Posterior cingulate gyrus (tissue), 11 donors: Measurements from ENCODE around the gene BAK1.
"Not testable (repeated sequence)": the region's sequence is repeated elsewhere in the genome, so short reads cannot be mapped to it uniquely, and the experiment has no call there.

Experiments used
- DNase-seq, 10 donors: peaks; one replicate each; pipeline versions ENCODE4 v3.0.0 to v3.0.0-alpha.2; 2020 to 2021; ENCODE audit warnings: mixed read lengths in 3 of 10
- intact Hi-C: fragments of 100-400 bp; cut with DNase I; formaldehyde crosslinking; loops from one replicate; pipeline ENCODE4 v1.15.1; 2023

The BAK1 gene

GRCh38 chr6:33609528-33609927 lies 29.5 kb upstream of the BAK1 start:
- intact Hi-C loops, result no loop called here
- DNase-seq, result no peak

GRCh38 chr6:33609019-33609418 lies 28.9 kb upstream of the BAK1 start:
- no peak for DNase-seq
- intact Hi-C loops, result no loop called here

GRCh38 chr6:33607784-33608161 lies 27.7 kb upstream of the BAK1 start:
- intact Hi-C loops, result no loop called here
- no peak for DNase-seq

GRCh38 chr6:33607126-33607783 lies 27.2 kb upstream of the BAK1 start:
- DNase-seq, result no peak
- intact Hi-C loops, result no loop called here

GRCh38 chr6:33606642-33607041 lies 26.6 kb upstream of the BAK1 start:
- DNase-seq, result no peak
- intact Hi-C loops, result no loop called here

GRCh38 chr6:33604941-33605854 lies 25.1 kb upstream of the BAK1 start:
- intact Hi-C loops, result no loop called here
- DNase-seq, result no peak

- no peak for DNase-seq
- intact Hi-C loops, result no loop called here
Measured at GRCh38 chr6:33602180-33602579, 22.1 kb upstream of the BAK1 start.

GRCh38 chr6:33600761-33601160 lies 20.7 kb upstream of the BAK1 start:
- intact Hi-C loops, result no loop called here
- no peak for DNase-seq

GRCh38 chr6:33599413-33599938 lies 19.4 kb upstream of the BAK1 start:
- DNase-seq, result no peak
- intact Hi-C loops, result no loop called here

- intact Hi-C loops, result no loop called here
- no peak for DNase-seq
Measured at GRCh38 chr6:33597551-33598322, 17.7 kb upstream of the BAK1 start.

- intact Hi-C loops, DNase-seq: not testable (repeated sequence)
Measured at GRCh38 chr6:33596894-33597293, 16.8 kb upstream of the BAK1 start.

GRCh38 chr6:33595001-33595846 lies 15.1 kb upstream of the BAK1 start:
- peak in 1 of 10 donors; percentile 43 for DNase-seq
- intact Hi-C loops, result no loop called here

- DNase-seq, result no peak
- intact Hi-C loops, result no loop called here
Measured at GRCh38 chr6:33593414-33593727, 13.3 kb upstream of the BAK1 start.

- peak in 4 of 10 donors; percentile 34 to 90 (median 84) for DNase-seq
- intact Hi-C loops, result no loop called here
Measured at GRCh38 chr6:33592595-33593413, 12.7 kb upstream of the BAK1 start.

GRCh38 chr6:33592280-33592594 lies 12.2 kb upstream of the BAK1 start:
- no peak for DNase-seq
- intact Hi-C loops, result no loop called here

- DNase-seq, result no peak
- intact Hi-C loops, result loop anchor here (2.0 kb wide), 1 partner anchor 41 kb away; no protein-coding TSS in a partner anchor
Measured at GRCh38 chr6:33591424-33592032, 11.5 kb upstream of the BAK1 start.

GRCh38 chr6:33590531-33591198 lies 10.6 kb upstream of the BAK1 start:
- intact Hi-C loops, result loop anchor here (2.0 kb wide), 1 partner anchor 42 kb away; no protein-coding TSS in a partner anchor
- DNase-seq, result no peak
